GM19372 (cell line): ENCODE data around the gene RLBP1.
A peak's percentile ranks its signal among the peaks of the same experiment; 100 is the strongest.

Experiments used
- ATAC-seq: cut with Tn5 transposase; IDR thresholded peaks from one replicate; pipeline ENCODE4 v1.9.1; 2021; ENCODE audit warnings: mild to moderate bottlenecking, low read depth, moderate library complexity; ENCODE audit not compliant: unreplicated experiment

Gene RLBP1

DNA sequence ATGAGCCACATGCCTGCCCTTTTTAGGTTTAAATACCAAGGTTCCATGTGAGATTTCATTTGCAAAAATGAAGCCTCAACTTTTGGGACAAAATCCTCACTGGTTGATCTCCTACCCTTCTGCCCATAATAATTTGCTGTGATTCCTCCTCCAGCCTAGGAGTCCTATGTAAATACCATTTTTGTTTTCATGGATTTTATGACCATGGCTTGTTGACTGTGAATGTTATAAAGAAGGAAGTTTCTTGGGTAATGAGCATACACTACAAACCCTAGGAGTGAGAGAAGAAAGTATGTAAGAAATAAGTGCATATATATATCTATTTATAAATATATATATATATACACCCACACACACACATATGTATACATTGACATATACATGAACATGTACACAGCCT is 13.1 kb downstream of the RLBP1 start:
- no peak for ATAC-seq

DNA sequence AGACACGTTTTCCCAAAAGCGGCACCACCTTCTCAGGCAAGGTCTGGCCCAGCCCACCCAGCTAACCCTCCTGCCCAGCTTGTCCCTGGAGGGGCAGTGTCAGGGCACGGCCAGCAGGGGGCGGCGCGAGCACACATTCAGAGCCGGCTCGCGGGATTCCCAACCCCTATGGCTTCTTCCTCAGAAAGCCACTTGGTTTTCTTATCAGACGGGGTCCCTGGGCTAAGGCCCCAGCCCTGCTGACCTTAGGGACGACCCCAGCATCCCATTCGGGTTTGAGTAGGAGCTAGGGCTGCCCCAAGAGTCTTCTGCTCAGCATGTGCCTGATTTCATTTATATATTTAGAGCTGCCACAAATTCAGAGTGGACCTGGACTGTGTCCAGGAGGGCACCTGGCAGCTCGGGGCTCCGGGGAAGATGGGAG is 14.5 kb downstream of the RLBP1 start:
- peak; percentile 76 for ATAC-seq

- ATAC-seq: no peak
These were observed 15.3 kb downstream of the RLBP1 start for GRCh38 chr15:89205991-89206585.

DNA sequence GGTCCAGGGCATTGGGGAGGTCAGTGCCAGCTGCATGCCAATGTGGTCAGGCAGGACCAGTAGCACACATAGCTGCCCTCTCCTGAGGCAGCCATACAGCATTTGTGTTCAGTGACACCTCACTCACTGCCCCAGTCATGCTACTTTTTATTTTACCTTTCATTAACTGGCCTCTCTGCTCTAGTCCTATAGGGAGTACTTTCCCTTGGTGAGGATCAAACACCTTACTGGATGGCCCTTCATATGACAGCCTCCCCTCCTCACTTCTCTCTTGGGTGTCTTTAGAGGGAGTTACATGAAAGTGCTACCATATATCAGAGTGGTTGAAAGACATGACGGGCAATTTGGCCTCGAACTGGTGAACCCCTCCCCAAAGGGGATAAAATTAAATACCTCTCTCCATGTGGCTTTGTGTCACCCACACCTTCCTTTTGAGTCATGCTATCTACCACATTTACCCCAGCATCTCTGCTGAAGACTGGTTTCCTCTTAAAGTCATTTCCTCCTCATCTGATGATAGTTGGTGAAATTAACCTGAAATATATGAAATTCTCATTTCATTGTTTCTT is 17.6 kb downstream of the RLBP1 start:
- no peak for ATAC-seq

DNA sequence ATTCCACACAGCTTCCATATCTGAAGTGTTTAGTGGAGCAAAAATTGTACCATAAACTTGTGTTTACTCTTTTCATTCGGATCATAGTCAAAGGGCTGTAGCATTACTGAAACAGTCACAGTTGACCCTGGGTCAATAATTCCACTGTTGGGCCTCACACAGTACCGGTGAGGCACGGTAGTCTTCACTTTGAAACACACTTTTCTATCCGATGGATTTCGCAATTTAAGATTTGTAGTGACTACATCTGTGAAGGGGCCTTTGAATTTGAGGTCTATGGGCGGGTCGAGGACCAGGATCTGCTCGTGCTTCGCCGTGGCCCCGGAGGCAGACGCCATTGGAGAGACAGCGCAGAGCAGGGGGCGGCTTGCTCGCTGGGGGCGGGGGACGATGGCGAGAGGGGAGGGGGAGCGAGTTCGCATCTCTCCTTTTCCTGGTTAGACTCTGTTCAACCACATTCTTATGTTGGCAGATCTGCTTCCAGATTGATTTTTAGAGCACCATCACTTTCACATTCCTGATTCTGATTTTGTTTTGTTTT is 19.8 kb downstream of the RLBP1 start:
- ATAC-seq: no peak

GRCh38 chr15:89200182-89200581 is 21.2 kb downstream of the RLBP1 start:
- ATAC-seq: no peak

DNA sequence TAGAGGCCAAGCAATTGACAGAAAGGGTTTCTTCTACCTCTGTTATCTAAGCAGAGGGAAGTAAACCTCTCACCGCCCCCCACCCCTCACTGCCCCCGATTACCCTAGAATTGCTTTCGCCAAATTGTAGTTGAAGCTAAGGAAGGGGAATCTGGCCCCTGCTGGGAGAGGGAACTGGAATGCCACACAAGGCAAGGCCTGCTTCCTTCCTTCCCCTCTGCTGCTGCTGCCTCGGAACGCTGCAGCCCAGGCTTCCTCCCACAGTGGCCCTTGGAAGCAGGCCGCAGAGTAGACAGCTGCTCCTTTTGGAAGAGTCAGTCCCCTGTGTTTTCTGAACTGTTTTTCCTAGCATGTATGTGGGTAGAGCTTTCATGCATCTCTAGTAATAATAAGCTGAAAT is 21.6 kb downstream of the RLBP1 start:
- no peak for ATAC-seq

DNA sequence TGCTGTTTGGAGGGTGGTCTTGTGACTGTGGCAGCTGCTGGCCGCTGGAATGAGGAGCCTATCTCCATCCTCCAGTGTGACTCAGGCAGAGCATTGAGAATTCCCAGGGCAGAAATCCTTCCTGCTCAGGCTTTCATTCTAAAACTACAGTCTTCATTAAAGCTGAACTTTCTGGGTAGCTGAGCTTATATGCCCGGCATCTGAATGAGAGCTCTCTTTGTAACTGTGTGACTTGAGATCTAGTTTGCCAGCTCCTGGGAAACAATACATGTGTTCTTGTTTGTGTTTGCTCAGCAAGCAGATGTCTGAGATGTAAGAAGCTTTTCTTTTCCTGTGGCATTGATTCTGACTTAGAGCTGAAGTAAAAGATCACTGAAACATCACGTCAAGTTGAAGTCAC is 22.4 kb downstream of the RLBP1 start:
- ATAC-seq: no peak

- ATAC-seq: no peak
These were observed 23.2 kb downstream of the RLBP1 start for GRCh38 chr15:89198196-89198595.

DNA sequence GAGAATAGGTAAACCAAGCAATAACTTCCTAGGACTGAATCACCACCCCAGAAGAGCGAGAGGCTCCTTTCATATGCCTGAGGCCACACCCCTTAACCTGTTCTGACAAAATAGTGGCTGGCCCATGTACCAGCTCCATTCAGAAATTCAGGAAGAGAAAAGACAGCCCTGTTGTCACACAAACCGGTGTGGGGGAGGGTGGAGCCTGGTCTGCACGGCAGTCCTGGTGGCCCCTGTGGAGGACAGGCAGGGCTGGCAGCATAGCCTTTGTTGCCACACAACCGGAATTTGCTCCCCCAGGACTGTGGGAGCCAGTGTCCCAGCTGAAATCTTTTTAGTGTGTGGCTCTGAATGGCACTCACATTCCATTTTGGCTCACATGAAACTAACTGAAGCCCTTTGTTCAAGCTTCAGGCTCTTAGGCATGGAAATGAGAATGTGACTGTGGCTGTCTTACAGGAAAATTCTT is 23.8 kb downstream of the RLBP1 start:
- ATAC-seq: no peak

DNA sequence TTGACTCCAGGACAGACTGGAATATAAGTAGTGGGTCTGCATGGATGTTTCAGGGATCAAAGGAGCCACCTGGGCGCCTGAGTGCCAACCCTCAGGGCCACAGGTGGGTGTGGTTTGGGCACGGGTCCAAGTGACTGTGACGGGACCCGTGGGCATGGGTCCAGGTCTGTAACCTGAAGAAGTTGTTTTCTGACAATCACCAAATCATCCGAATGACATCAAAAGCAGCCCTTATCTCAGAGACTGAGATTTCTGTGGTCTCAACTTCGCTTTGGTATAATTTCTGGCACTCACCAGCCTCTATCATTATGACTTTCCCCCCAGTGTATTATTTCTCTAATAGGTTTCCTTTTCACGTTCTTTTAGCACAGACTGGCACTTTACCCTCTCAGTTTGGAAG is 24.4 kb downstream of the RLBP1 start:
- no peak for ATAC-seq

DNA sequence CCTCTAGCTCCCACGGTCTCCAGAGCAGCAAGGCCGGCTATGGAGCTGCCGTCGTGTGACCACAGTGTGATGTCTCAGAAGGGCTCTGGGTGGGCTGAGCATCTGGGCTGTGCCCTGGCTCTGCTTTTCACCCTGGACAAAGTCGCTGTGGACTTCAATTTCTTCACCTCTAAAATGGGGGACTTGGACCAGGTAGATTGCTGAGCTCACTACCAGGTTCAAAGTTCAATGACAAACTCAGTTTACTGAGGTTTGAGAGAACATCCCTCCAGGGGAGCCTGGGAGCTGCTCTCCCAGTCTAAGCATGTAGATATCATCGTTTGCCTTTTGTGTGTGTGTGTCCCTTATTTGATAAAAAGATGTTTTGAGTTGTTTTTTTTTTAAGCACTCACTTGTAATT is 25.1 kb downstream of the RLBP1 start:
- ATAC-seq: no peak

DNA sequence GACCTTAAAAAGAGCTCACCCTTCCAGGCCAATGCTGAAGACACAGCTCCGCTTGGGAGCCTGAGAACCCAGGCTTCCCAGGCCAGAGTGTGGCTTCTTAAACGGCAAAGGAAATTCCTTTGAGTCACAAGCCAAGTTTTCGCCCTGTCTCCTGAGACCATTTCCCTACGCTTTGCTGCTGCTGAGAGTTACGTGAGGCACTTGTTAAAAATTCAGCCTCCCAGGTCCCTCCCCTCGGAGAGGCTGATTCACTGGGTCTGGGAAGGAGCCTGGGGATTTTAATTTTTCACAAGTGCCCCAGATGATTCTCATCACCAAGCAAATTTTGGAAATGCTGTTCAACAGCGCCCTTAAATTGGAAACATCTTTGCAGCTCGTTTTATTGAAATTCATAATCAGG is 25.5 kb downstream of the RLBP1 start:
- ATAC-seq: no peak

DNA sequence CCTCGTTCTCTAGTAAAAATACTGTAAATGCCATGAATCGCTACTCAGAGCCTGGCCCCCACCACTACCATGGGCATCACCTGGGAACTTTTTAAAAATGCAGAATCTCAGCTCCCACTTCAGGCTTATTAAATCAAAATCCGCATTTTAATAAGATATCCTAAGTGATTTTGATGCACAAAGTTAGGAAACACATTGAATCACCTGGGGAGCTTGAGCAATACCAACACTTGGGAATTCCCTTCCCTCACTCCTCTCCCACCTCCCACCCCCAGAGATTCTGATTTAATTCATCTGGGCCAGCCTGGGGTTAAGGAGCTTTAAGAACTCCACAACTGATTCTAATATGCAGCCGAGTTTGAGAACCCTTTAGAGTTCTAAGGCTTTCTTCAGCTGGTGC is 26.8 kb downstream of the RLBP1 start:
- no peak for ATAC-seq

DNA sequence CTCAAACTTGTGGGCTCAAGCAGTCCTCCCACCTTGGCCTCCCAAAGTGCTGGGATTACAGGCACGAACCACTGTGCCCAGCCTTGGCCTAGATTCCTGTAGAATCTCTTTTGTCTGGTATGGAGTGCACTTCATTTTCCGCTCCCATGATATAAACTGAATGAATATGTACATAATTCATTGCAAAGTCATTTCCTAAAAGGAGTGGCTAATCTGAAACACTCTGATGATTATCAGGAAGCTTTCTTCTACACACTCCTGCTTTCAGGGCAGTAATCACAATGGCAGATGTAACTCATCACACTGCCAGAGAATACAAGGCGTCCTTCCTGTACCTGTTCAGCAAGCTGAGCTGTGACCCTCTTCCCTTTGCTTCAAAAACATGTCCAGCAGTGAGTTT is 28.6 kb downstream of the RLBP1 start:
- no peak for ATAC-seq

DNA sequence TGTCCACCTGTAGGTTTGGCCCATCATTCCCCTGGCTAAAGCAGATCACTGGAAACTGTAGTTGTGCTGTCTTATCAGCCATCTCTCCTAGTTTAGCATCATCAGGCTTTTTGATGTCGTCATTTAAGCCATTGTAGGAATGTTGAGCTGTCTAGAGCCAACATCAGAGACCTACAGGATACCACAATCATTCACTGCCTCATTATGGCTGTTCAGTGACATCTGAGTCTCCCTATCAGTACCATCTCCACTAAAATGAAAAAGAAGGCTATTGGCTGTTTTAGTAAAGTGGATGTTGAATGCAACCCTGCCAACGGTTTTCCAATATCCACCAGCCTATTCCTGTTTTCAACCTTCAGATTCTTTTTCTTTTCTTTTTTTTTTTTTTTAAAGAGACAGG is 29.2 kb downstream of the RLBP1 start:
- no peak for ATAC-seq

GRCh38 chr15:89187986-89188514 is 33.3 kb downstream of the RLBP1 start:
- ATAC-seq: no peak

DNA sequence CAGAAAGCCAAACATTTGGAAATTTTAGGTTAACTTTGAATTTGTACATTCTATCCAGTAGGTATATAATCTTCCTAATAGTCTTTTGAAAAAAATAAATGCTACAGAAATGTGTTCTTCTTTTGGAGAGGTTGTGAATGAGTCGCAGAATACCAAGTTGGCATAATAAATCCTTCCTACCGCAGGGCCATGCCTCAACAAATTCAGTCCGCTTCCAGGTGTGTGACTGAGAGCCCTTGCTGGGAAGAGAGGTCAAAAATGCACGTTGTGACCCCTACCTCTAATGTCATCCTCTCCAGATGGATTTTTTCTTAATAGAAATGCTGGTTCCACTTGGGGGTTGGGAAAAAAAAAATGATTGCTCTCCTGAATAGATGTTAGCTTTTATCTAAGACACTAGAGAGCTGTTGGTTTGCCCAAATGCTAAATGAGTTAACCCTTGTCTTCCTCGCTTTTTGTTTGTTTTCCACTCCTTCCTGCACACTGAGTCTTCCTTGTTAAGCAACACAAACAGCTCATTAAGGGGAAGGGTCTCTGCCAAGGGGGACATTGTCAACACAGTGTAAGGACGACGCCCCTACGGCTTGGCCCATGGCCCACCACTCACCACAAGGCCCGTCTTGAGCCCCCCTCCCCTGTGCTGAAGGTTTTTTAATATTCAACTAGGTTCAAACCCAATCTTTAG is 33.9 kb downstream of the RLBP1 start:
- ATAC-seq: no peak

DNA sequence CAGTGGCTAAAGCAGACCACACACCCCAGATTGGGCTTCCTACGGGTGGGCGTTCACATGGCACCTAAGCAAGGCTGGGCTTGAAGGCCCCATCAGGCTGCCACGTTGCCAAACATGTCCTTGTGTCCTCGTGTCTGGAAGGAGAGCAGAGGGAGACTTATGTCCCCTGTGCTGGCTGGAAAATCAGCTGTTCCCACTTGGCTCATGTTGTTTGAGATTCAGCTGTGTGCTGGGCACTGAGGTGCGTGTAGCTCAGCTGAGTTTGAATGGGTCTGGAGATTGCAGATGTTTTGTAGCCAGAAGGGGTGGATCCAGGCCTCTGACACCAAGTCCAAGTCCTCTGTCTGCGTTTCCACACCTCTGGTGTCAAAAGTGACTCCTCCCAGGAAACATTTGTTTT is 34.6 kb downstream of the RLBP1 start:
- ATAC-seq: no peak

GRCh38 chr15:89184886-89185526 is 36.4 kb downstream of the RLBP1 start:
- no peak for ATAC-seq

- no peak for ATAC-seq
These were observed 37.0 kb downstream of the RLBP1 start for GRCh38 chr15:89184357-89184756.
